Activated gamma-delta T cell (primary cell): ENCODE measurements around the gene CCL28.
"Not testable (repeated sequence)": the region's sequence is repeated elsewhere in the genome, so short reads cannot be mapped to it uniquely, and the experiment has no call there.

Experiments
- DNase-seq: peaks from one replicate; lab custom pipeline; 2025; lab: John Stamatoyannopoulos, UW

CCL28 gene

DNA sequence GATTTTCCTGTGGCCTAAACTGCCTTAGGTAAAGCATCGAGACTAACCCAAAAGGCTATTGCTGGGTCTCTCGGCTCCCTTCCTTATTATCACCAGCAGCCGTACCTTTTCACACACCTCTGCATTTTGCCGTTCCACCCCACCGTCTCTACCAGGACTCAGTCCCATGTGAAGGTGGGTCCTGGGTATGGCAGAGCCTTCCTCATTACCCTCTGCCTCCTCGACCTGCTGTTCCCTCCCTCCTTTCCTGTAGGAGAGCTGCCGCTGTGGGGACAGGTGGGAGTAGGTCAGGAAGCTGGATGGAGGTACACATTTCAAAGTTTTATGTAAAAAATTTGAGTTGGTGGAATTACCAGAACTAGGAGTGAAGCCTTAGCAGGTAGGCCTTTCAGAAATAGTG, 1.8 kb downstream of the CCL28 start:
- no peak for DNase-seq

DNA sequence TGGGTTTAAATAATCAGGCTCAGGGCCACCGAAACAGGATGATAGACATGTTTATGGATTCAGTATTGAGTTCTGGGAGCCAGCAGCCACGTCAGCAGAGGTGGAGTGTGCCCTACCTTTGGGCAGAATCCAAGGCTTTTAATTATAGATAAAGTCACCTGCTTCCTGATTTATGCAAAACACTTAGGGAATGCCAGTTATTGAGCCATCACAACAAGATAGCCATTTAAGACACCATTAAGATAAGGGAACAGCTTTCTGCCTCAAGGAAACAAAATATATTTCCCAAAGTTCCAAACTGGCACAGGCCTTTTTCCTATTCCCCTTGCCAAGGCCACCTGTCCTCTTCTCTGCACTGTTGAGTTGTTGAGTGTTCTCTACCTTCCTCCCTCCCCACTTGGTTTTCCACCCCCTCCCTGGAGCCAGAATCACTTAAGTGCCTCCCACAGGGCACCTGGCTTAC, 2.4 kb downstream of the CCL28 start:
- no peak for DNase-seq

DNA sequence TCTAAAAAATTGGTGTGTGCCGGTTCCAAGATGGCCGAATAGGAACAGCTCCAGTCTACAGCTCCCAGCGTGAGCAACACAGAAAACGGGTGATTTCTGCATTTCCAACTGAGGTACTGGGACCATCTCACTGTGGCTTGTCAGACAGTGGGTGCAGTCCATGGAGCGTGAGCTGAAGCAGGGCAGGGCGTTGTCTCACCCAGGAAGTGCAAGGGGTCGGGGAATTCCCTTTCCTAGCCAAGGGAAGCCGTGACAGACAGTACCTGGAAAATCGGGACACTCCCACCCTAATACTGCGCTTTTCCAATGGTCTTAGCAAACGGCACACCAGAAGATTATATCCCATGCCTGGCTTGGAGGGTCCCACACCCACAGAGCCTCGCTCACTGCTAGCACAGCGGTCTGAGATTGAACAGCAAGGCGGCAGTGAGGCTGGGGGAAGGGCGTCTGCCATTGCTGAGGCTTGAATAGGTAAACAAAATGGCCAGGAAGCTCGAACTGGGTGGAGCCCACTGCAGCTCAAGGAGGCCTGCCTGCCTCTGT, 9.6 kb downstream of the CCL28 start:
- DNase-seq = not testable (repeated sequence)

DNA sequence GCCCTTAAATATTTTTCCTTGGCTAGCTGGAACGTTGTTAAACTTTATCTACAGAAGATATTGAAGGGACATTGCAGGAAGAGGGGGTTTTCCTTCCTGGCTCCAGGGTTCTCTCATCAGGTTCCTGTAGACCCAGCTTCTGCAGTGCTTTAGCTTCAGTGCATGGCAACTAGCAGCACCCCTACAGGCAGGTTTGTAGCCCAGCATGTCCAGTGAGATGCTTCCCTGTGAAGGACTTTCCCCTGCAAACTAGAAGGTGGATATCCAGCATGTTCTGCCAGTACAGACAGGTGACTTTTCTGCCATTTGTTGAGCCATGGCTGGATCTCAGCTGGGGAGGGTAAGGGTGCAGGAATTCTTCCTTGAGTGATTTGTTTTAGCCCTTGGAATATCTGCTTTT, 10.4 kb downstream of the CCL28 start:
- DNase-seq = no peak

DNA sequence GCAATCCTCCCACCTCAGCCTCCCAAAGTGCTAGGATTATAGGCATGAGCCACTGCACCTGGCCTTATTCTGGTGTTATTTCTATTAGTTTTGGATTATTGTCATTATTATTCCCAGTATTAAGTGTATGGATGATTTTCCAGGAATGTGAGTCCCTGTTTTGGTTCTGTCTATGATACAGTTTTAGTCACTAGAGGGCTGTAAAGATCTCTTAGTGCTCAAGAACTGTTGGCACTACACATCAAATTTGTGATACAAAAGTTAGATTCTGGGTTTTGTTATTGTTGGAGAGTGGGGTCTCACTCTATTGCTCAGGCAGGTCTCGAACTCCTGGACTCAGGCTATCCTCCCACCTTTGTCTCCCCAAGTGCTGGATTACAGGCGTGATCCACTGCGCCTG, 12.1 kb downstream of the CCL28 start:
- no peak for DNase-seq

DNA sequence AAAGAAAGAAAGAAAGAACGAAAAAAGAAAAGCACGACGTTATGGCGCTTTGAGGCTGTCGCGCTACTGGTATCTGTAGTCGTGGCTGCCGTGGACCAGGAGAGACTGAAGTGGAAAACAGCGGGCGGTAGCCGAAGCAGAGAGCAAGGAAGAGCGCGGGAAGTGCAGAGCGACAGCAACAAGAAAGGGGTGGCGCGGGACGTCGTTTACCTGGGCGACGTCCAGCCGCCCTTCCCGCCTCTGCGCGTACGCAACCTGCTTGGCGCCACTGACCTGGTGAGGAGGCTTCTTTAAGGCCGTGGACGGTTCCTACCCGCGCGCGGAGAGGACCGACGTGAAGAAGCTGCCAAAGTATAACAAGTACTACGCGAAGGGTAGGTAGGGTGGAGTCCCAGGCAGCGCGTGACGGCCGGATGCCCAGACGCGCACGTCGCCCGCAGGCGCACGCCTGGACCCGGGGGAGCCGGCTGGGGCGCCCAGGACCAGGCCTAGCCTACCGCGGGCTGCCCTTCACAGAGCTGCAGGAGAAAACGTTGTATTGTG, 15.4 kb downstream of the CCL28 start:
- peak; percentile 25 for DNase-seq

DNA sequence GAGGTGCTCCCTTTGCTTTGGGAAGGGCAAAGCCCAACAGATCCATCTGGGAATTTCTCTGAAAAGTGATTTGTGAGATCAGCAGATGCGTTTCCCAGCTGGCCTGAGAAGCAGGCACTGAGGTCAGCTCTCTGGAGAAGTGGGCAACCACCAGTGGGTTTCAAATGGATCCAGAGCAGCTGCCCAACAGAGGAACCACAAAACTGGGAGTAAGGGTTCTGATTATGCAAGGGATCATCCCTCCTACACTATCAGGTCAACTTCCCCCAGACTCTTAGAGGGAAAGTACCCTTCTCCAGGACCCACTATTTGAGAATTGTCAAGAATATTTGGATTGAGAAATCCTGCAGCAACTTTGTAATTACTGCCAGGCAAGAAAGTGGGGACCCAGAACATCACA, 21.7 kb downstream of the CCL28 start:
- no peak for DNase-seq

DNA sequence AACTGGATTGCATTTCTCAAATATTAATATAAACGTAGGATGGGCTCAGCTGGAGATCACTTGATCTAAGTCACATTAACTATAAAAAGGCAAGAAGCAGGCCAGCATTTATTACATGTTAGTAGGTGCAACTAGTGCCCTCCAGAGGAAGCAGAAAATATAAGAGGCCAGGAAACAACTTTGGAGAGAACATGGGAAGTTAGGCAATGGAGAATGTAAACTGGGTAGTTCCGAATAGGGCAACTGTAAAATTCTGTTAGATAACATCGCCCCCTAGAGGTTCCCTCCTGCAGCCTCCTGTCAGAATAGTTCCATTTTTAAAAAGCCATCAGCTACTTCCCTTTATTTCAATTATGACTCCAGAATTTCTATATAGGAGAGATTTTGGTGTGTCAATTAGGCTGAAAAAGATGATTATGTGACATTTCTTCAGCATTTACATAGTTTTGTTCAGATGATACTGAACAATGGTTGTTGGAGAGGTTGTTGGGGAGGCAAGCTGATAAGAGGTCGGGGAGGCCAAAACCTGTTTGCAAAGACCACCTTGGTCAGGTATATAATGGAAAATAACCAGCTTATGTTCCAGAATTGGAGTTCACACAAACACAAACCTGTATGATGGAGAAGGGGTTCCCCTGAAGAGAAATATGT, 22.4 kb downstream of the CCL28 start:
- DNase-seq = no peak

DNA sequence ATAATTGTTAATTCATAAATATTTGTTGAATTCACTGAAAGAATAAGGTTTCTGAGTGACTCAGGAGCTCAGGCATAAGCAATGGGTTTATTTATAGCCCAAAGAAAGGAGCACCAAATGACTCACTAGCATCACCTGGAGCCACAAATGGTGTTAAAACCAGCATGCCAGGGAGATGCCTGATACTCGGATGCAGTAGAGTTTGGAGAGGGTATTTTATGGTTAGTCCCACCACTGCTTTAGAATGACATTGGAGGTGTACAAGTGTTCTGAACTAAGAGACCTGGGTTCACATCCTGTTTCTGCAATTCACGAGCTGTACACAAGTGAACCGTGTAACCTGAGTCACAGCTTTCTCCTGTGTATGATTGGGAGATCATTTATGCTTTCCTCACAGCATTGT, 25.2 kb downstream of the CCL28 start:
- no peak for DNase-seq

DNA sequence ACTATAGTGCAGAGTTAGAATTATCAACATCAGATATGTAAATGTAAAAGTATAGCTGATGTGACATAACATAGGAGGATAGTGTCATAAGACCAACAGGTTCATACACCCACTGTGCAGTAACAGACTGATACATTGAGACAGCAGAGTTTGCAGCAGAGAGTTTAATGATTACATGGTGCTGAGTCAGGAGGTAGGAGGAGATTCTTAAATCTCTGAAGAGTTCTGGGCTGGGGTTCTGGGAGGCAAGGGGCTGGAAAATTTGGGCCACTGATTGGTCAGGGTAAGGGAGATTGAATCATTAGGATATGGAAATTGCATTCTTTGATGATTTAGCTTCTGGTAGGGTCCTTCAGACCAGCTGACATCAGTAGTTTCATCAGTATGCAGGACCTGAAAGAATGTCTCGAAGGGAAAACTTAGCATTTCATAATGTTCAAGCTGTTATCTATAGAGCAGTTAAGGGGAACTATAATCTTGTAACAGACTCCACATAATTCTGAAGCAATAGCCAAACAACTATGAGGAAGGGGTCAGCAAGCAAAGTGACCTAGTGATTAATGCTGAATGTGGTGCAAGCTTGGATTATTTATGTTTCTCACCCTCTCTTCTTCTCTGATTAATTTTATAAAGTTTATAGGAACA, 35.6 kb downstream of the CCL28 start:
- DNase-seq = no peak

DNA sequence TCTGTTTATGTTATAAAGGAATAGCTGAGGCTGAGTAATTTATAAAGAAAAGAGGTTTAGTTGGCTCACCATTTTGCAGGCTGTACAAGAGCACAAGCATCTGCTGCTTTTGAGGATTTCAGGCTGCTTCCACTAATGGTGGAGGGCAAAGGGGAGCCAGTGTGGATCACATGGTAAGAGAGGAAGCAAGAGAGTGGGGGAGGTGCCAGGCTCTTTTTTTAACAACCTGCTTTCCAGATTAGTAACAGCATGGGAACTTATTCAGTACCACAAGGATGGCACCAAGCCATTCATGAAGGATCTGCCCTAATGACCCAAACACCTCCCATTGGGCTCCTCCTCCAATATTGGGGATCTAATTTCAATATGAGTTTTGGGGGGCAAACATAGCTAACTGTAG, 40.4 kb downstream of the CCL28 start:
- DNase-seq = no peak

DNA sequence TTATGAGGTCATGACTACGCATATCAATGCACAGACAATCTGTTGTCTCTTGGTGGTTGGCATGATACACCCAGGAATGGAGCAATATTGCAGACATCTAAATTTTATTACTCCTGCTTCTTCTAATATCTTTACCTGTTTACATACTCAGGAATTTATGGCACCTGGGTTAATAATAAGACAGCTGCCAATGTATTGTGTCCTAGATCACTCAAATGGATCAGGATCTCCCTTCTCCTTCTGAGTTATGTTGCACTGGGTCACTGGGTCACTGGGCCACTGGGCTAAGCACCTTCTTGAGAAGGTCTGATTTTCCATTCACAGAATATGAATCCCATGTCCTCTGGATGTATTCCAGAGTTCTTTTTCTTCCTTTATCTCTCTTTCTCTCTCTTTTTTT, 41.8 kb downstream of the CCL28 start:
- DNase-seq = no peak

DNA sequence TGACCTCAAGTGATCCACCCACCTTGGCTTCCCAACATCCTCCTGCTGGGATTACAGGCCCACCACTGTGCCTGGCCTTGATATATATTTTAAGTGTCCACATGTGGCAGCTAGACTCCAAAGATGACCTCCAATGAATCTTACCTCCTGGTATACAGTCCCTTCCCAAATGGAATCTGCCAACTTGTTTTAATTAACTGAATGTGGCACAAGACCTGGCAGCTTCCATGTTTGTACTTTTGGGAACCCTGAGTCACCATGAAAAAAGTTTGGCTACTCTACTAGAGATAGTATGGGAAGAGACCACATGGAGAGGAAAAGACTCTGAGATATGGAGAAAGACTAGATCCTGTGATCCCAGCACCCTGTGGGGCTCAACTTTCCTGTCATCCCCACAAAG, 42.5 kb downstream of the CCL28 start:
- no peak for DNase-seq

DNA sequence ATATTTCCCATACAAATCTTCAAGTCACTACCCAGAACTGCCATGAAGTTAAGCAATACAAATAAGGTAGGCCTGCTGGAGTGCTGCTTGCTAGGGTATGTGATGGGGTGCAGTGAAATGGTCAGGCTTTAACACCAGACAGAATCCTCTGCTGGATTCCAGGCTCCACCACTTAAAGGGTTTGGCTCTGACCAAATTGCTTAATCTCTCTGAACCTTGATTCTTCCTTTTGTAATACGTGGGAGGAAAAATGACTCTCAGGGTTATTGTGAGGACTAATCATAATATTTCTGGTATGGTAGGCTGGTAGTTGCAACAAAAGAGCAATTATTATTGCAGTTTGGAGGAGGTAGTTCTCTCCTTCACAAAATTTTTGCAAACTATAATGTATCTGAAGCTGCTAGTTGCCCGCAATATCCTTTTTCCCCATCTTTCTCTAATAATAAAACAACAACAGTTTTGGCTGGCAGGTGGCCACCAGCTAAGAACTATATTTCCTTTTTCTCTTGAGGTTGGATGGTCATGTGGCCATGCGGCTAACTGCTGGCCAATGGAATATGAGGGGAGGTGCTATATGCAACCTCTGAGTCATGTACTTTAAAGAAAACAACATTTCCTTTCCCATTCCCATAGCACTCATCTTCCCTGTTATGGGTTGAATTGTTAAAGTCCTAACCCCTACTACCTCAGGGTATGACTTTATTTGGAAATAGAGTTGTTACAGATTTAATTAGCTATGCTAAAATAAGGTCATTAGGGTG, 44.1 kb downstream of the CCL28 start:
- no peak for DNase-seq

DNA sequence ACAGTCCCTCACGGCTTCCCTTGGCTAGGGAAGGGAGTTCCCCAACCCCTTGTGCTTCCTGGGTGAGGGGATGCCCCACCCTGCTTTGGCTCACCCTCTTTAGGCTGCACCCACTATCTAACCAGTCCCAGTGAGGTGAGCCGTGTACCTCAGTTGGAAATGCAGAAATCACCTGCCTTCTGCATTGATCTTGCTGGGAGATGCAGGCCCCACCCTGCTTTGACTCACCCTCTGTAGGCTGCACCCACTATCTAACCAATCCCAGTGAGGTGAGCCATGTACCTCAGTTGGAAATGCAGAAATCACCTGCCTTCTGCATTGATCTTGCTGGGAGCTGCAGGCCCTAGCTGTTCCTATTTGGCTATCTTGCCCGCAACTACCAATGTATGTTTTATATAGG, 44.7 kb downstream of the CCL28 start:
- DNase-seq = no peak

DNA sequence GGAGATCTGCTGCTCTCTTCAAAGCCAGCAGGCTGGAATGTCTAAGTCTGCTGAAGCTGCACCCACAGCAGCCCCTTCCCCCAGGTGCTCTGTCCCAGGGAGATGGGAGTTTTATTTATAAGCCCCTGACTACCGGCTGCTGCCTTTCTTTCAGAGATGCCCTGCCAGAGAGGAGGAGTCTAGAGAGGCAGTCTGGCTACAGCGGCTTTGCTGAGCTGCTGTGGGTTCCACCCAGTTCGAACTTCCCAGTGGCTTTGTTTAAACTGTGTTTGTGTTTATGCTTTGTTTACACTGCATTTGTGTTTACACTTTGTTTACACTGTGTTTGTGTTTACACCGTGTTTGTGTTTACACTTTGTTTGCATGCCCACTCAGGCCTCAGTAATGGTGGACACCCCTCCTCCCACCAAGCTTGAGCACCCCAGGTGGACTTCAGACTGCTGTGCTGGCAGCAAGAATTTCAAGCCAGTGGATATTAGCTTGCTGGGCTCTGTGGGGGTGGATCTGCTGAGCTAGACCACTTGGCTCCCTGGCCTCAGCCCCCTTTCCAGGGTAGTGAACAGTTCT, 45.4 kb downstream of the CCL28 start:
- DNase-seq = not testable (repeated sequence)

DNA sequence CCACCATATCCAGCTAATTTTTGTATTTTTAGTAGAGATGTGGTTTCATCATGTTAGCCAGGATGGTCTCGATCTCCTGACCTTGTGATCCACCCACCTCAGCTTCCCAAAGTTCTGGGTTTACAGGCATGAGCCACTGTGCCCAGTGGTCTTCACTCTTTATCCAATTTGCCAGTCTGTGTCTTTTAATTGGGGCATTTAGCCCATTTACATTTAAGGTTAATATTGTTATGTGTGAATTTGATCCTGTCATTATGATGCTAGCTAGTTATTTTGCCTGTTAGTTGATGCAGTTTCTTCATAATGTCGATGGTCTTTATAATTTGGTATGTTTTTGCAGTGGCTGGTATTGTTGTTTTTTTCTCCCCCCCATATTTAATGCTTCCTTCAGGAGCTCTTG, 47.0 kb downstream of the CCL28 start:
- not testable (repeated sequence) for DNase-seq

DNA sequence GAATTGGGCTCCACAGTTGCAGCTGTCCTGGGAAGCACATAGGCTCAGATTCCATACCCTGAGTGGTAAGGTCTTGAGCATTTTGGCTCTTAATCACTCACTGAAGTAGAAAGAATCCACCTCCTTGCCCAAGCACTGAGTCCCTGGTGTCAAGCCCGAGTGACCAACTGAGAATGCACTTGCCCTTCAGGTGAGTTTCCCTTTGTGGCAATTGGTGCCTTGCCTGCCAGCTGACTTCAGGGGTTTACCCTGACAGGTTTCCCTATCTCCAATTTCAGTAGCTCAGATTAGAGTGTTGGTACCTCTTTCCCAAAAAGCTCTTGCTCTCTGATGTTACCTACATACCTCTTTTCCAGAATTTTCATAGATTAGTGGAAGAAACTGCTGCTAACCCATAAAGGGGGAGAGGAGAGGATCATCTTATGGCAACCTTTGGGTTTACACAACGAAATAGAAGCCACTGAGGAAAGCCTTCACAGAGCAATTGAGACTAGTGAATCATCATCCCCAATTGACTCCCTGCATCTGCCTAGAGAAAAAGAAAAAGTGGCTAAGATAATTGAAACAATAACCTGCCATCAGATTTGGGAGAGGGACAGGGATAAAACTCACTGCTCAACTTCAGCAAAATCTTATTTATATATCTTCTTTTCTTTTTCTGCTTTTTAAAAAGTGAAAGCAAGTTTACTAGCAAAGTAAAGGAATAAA, 48.6 kb downstream of the CCL28 start:
- no peak for DNase-seq

DNA sequence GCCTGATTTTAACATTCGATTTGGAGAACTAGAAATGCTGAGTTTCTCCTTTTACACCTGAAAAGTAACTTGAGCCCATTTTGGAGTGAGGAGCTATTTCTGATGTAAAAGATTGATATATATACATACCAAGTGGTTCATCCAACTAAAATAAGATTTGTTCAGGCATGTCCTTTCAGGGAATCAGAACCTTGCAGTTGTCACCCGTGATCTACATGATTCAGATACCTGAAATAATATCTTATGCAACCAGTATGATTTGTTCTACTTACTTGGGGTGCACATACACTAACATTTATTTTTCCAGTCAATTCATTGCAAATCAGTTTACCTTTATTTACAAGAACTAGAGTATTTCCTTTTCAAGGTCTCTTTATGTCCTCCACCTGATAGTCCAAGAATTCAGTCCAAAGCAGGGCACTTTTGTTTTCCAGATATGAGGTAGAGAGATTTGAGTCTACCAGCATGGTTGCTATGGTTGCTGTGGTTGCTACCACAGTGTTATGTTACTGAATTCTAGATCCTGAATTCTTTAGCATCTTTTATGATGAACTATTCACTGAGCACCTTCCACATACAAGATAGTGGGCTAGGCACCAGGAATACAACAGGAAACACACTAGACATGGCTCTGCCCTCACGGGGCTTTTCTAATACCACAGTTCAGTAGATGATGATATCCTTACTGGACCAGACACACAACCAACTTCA, 49.3 kb downstream of the CCL28 start:
- no peak for DNase-seq

DNA sequence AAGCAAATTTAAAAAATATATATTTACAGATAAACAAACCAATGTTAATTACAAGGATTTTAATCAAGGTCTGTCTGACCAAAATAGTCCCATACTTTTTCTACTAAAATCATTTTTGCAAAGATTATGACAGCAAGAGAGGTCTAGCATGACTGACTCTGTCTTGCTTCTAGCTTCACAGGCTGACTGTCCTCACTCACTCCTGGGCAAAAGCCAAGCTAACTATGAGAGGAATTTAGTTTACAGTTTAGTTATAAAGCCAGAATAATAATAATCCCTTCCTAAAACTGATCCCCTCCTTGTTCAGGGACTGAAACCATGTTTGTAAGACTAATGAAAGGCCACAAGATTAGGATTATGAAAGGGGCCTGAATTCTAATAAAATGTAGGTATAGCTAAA, 53.5 kb downstream of the CCL28 start:
- DNase-seq = no peak

DNA sequence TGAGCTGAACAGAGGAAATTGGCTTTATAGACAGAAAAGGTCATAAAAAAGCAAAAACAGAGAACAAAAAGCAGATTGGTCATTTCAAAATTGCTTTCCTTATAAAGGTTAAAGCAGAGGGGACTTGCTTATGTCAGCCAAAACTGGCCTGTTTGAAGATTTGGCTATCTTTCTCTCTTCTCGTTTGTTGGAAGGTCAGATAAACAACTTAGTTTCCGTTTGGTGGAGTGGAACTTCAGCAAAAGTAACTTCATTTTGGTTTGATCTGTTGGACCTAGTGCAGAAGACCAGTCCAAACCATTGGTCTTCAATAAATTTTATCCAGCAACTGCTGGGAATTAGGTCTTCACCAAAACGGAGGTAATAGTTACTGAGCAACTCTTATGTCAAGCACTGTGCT, 53.9 kb downstream of the CCL28 start:
- DNase-seq = no peak
